Caco-2 (cell line): Measurements from ENCODE around the gene ARID3C. TPM values are rescaled to one million over a fixed set of nuclear protein-coding genes. Genes with fewer than 3 reads are reported as not detected.

ENCODE experiments used
- BruUV-seq: library from RNA; stranded (reverse); fragments of 400-500 nt; replicated peaks from 2 replicates; lab custom pipeline; 2021; lab: Mats Ljungman, UMichigan
- CTCF ChIA-PET: fragments of 300-600 bp; sonication (Branson Sonifier 250); formaldehyde crosslinking; loops from one replicate; lab custom pipeline; 2022; ENCODE audit warnings: antibody characterized with exemption; lab: Charles Lee
- POLR2A ChIA-PET: fragments of 300-600 bp; sonication (Branson Sonifier 250); formaldehyde crosslinking; loops from one replicate; lab custom pipeline; 2022; ENCODE audit warnings: antibody characterized with exemption; lab: Charles Lee
- DNase-seq, 2 experiments: peaks; one replicate each; pipeline versions ENCODE4 v3.0.0 to v3.0.0-alpha.2; 2020 to 2022
- H3K27me3 ChIP-seq: replicated peaks from 2 replicates; pipeline ENCODE4 v1.6.0; 2011; ENCODE audit warnings: low read length; ENCODE audit not compliant: control insufficient read depth, insufficient read depth
- H3K36me3 ChIP-seq: 2 replicates; pipeline ENCODE4 v1.5.1; 2011; ENCODE audit warnings: low read length; ENCODE audit not compliant: control insufficient read depth, insufficient read depth
- H3K4me1 ChIP-seq: fragments of 250-450 bp; sonication (Bioruptor Pico); 2 replicates; pipeline ENCODE4 v1.5.1; 2020; ENCODE audit warnings: mild to moderate bottlenecking
- H3K4me3 ChIP-seq: 2 replicates; pipeline ENCODE4 v1.5.1; 2011; ENCODE audit warnings: low read depth, mild to moderate bottlenecking, control low read depth, low read length
- H3K9me3 ChIP-seq: fragments of 250-450 bp; sonication (Bioruptor Pico); 2 replicates; pipeline ENCODE4 v1.5.1; 2020; ENCODE audit warnings: mild to moderate bottlenecking, moderate library complexity
- H3K27ac Mint-ChIP-seq: one replicate; pipeline ENCODE4 v1.8.0; 2022; ENCODE audit warnings: mixed read lengths; ENCODE audit not compliant: unreplicated experiment
- H3K27me3 Mint-ChIP-seq: one replicate; pipeline ENCODE4 v1.8.0; 2022; ENCODE audit warnings: mixed read lengths; ENCODE audit not compliant: insufficient read depth, unreplicated experiment
- H3K36me3 Mint-ChIP-seq: one replicate; pipeline ENCODE4 v1.8.0; 2022; ENCODE audit warnings: mild to moderate bottlenecking, mixed read lengths; ENCODE audit not compliant: insufficient read depth, unreplicated experiment
- H3K4me1 Mint-ChIP-seq: one replicate; pipeline ENCODE4 v1.8.0; 2022; ENCODE audit warnings: low read depth, mixed read lengths; ENCODE audit not compliant: unreplicated experiment
- H3K4me3 Mint-ChIP-seq: one replicate; pipeline ENCODE4 v1.8.0; 2022; ENCODE audit warnings: mild to moderate bottlenecking, moderate library complexity, mixed read lengths; ENCODE audit not compliant: unreplicated experiment
- H3K9me3 Mint-ChIP-seq: one replicate; pipeline ENCODE4 v1.8.0; 2022; ENCODE audit warnings: mixed read lengths; ENCODE audit not compliant: unreplicated experiment
- CTCF ChIP-seq, 2 experiments: fragments of 200-600 bp in 1 of 2; IDR thresholded peaks; 1 replicate in 1 of 2; 2 replicates in 1 of 2; pipeline versions ENCODE4 v1.5.1 to v1.8.0; 2011 to 2022; ENCODE audit warnings: antibody characterized with exemption in 1 of 2, control low read depth in 1 of 2, inconsistent platforms in 1 of 2, low read depth in 1 of 2, low read length in 1 of 2, mild to moderate bottlenecking in 1 of 2, moderate library complexity in 1 of 2; ENCODE audit not compliant: insufficient read depth in 1 of 2, severe bottlenecking in 1 of 2, unreplicated experiment in 1 of 2
- intact Hi-C: fragments of 100-400 bp; cut with micrococcal nuclease; formaldehyde crosslinking; loops from one replicate; pipeline ENCODE4 v1.10.0; 2022; ENCODE audit not compliant: unreplicated experiment
- total RNA-seq: library from RNA; stranded (reverse); gene quantifications from 2 replicates; pipeline ENCODE4 v1.2.3, GENCODE V29; 2022

The ARID3C gene
- total RNA-seq, 1 experiment from 2014 or later, result not detected

GRCh38 chr9:34572092-34572491, 56.8 kb downstream of the ARID3C start:
- Mint-ChIP-seq H3K4me3 (no peak overlapping the region), H3K27me3 (peaks cover 10% of the 10 kb centered on the region), H3K36me3 (no peaks in the 10 kb centered on the region), H3K9me3 (no peaks in the 10 kb centered on the region), H3K27ac (no peak overlapping the region), H3K4me1 (no peaks in the 10 kb centered on the region)
- Histone ChIP-seq H3K9me3 (no peaks in the 10 kb centered on the region), H3K4me3 (no peak overlapping the region), H3K27me3 (no peaks in the 10 kb centered on the region; the same call in 1 of the 2 replicates), H3K36me3 (no peaks in the 10 kb centered on the region), H3K4me1 (no peaks in the 10 kb centered on the region)
- DNase-seq, result no peak
- ChIA-PET POLR2A (no interaction called here), CTCF (no interaction called here)
- intact Hi-C loops, result no loop called here
- BruUV-seq, result no TSS peak
- no peak for TF ChIP-seq CTCF (IDR thresholded peaks at IDR 0.05; ENCODE audit: insufficient read depth in 1 of 2, low read depth in 1 of 2, low read length in 1 of 2, severe bottlenecking in 1 of 2, unreplicated experiment in 1 of 2)

DNA sequence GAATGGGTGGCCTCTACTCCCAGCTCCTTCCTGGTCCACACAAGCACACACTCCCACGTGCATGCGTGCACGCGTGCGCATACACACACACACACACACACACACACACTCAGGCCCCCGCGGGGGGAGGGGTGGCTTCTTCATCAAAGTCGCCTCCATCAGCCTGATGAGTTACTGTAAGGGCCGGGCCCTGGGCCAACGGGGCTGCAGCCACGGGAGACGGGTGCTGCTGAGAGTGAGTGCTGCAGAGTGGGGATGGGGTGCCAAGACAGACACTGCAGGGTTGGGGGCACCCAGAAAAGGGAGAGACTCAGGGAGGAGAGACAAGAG, 57.4 kb downstream of the ARID3C start:
- H3K27me3 ChIP-seq, result no peaks in the 10 kb centered on the region; the same call in 1 of the 2 replicates
- Mint-ChIP-seq H3K27me3 (peaks cover 10% of the 10 kb centered on the region), H3K36me3 (no peaks in the 10 kb centered on the region), H3K4me3 (no peak overlapping the region), H3K4me1 (no peaks in the 10 kb centered on the region), H3K9me3 (no peaks in the 10 kb centered on the region), H3K27ac (no peak overlapping the region)
- TF ChIP-seq CTCF (IDR thresholded peaks at IDR 0.05; ENCODE audit: insufficient read depth in 1 of 2, low read depth in 1 of 2, low read length in 1 of 2, severe bottlenecking in 1 of 2, unreplicated experiment in 1 of 2), result no peak
- H3K4me3 ChIP-seq, result no peak overlapping the region
- DNase-seq, result no peak
- POLR2A ChIA-PET, result no interaction called here
- H3K4me1 ChIP-seq, result no peaks in the 10 kb centered on the region
- H3K36me3 ChIP-seq, result no peaks in the 10 kb centered on the region
- intact Hi-C loops, result no loop called here
- CTCF ChIA-PET, result interaction anchor here (1.6 kb wide), 1 partner anchor 20 kb away, joined by 7 read pairs; no protein-coding TSS in a partner anchor
- no TSS peak for BruUV-seq
- no peaks in the 10 kb centered on the region for H3K9me3 ChIP-seq

Other genes with a start within 250 kb of the ARID3C start
- gene FAM219A, start 170.5 kb downstream of the ARID3C start, total RNA-seq, result 13.4 and 14.7 TPM in 2 replicates
- 0.52 and 0.67 TPM in 2 replicates for gene DNAI1, start 170.3 kb downstream of the ARID3C start, total RNA-seq
- gene ENHO, start 106.1 kb downstream of the ARID3C start, total RNA-seq, result 1.00 and 2.1 TPM in 2 replicates
- gene CNTFR, start 39.3 kb downstream of the ARID3C start, total RNA-seq, result 0.26 and 0.39 TPM in 2 replicates
- gene RPP25L, start 17.0 kb downstream of the ARID3C start, total RNA-seq, result 26.2 and 27.4 TPM in 2 replicates
- 66.1 and 70.0 TPM in 2 replicates for gene DCTN3, start 8.6 kb downstream of the ARID3C start, total RNA-seq
- gene SIGMAR1, start 8.7 kb upstream of the ARID3C start, total RNA-seq, result 102 and 103 TPM in 2 replicates
- gene GALT, start 17.6 kb upstream of the ARID3C start, total RNA-seq, result 50.1 and 52.0 TPM in 2 replicates
- 5.6 and 7.1 TPM in 2 replicates for gene IL11RA, start 23.1 kb upstream of the ARID3C start, total RNA-seq
- gene CCL27, start 33.6 kb upstream of the ARID3C start, total RNA-seq, result not detected in 2 replicates
- not detected in 2 replicates for gene CCL19, start 62.2 kb upstream of the ARID3C start, total RNA-seq
- gene CCL21, start 81.1 kb upstream of the ARID3C start, total RNA-seq, result not detected in 2 replicates